HG02870 (cell line): ENCODE measurements around the gene MAP7D1.
A peak's percentile ranks its signal among the peaks of the same experiment; 100 is the strongest.

Source experiments
- ATAC-seq: cut with Tn5 transposase; IDR thresholded peaks from one replicate; pipeline ENCODE4 v1.9.1; 2021; ENCODE audit warnings: mild to moderate bottlenecking, moderate library complexity; ENCODE audit not compliant: unreplicated experiment

MAP7D1 gene

DNA sequence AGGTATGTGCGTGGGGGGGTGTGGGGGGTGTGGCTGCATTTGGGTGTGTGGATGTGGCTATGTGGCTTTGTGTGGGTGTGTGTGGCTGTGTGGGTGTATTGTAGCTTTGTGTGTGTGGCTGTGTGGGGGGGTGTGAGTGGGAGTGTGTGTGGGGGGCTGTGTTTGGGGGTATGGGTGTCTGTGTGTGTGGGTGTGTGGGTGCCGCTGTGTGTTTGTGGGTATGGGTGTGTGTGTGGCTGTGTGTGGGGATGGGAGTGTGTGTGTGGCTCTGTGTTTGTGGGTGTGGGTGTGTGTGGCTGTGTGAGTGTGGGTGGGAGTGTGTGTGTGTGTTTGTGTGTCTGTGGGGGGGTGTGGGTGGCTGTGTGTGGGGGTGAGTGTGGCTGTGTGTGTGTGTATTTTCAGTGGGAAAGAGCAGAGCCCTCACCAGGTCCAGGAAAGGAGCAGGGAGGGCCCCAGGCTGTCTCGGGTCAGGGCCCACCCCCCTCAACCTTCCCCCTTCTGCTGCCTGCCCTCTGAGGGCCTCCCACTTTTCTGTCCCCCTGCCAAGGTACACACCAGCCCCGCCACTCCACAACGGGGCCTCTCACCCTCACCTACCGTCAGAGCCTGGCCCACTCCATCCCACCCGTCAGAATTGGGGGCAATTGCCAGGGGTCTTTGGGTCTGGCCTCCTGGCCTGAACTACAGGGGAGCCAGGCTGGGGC, 29.0 kb upstream of the MAP7D1 start:
- no peak for ATAC-seq

DNA sequence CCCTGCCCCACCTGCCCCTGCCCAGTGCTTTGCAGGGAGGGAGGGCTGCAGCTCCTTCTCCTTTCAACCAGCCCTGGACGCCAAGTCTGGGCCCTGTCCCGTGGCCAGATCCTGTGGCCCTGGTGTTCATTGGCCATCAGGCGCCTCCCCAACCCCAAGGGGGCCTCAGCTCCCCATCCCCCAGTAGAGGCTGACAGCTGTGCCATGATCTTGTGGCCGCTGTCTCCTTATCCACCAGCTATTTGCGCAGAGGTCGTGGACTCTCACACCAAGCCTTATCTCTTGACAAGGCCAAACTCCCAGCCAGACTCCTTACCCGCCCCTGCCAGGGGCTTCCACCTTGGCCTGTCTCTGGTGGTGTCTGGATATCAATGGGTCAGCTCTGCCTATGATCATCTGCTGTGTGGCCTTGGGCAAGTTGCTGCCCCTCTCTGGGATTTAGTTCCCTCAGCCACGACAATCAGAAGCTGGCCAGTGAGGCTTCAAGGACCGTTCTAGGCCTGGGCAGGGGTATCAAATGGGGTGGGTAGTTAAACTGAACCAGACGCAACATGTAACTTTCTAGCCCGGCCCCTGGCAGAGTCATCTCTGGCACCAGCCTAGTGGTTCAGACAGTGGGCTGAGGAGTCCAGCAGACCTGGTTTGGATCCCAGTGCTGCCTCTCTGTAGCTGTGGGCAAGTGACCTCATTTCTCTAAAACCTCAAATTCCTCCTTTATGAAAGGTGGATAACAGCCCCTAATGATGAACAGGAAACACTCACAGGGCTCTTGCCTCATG, 27.6 kb upstream of the MAP7D1 start:
- no peak for ATAC-seq

GRCh38 chr1:36128905-36129206, 27.1 kb upstream of the MAP7D1 start:
- no peak for ATAC-seq

GRCh38 chr1:36132029-36132428, 23.9 kb upstream of the MAP7D1 start:
- ATAC-seq: no peak

GRCh38 chr1:36133484-36133883, 22.5 kb upstream of the MAP7D1 start:
- no peak for ATAC-seq

GRCh38 chr1:36134031-36134430, 21.9 kb upstream of the MAP7D1 start:
- no peak for ATAC-seq

DNA sequence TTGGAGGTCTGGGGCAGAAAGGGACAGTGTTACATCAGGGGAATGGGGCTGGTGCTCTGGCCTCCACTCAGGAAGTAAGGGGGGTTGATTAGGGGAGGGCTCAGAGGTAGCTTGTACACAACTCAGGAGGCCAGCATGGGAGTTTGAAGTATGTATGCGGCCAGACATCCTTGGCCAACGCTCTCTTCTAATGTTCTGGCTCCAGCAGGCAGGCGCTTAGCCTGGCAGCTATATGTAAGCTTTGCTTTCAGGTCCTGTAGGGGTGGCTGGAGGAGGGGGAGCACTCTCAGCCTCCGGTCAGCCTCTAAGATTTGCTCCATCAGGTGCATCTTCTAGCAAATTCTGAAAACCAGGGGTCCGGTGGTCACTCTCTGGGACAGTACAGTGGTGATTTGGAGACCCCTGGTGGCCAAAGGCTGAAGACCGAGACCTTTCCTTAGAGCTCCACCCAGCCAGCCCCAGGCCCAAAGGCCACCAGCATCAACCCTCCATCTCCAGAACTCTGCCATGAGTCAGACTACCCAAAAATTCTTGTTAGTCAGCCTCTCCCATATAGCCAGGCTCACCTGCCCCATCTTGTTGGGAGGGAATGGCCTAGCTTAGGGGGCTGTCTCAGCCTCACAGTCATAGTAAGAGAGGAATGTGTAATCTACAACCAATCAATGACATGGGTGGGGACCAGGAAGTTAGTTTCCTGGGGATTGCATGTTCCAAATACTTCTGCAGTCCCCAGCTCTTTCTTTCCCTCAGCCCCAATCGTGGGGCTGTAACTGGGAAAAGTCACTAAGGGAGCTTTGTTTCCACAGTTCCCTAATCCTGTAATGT, 21.2 kb upstream of the MAP7D1 start:
- no peak for ATAC-seq

- ATAC-seq: no peak
Measured at GRCh38 chr1:36135330-36135667, 20.7 kb upstream of the MAP7D1 start.

GRCh38 chr1:36135796-36136195, 20.2 kb upstream of the MAP7D1 start:
- no peak for ATAC-seq

GRCh38 chr1:36136535-36136934, 19.4 kb upstream of the MAP7D1 start:
- ATAC-seq: no peak

DNA sequence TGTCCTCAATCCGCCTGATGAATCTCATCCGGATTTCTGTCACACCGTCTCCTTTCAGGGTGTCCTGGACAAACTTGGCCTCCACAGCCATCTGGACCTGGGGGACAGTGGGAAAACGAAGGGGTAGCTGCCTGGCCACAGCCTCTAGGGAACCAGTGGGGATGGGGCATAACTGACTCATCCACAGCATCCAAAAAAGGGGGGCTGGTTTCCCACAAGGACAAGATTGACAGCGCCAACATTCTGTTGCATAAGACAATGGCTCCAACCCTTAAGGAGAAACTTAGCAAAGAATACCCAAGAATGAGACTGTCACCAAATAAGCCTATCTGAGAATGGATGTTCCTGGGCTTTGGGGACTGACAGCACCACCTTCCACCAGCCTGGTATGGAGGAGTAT, 18.7 kb upstream of the MAP7D1 start:
- no peak for ATAC-seq

DNA sequence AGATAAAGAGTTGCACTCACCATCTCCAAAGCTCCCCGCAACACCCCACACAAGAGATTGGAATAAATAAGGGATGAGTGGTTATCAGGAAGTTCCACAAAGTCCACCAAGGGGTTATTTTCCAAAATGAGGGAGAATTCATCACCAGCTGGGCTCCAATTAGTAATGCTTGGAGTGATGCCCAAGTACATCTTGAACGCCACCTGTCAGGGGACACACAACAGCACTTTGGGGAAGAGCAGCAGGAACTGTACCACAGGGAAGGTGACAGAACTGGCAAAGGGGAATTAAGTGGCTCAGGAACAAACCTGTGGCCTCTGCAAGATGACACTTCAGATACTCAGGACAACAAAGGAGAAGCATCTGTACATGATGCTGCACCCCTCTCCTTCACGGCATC, 18.2 kb upstream of the MAP7D1 start:
- no peak for ATAC-seq

DNA sequence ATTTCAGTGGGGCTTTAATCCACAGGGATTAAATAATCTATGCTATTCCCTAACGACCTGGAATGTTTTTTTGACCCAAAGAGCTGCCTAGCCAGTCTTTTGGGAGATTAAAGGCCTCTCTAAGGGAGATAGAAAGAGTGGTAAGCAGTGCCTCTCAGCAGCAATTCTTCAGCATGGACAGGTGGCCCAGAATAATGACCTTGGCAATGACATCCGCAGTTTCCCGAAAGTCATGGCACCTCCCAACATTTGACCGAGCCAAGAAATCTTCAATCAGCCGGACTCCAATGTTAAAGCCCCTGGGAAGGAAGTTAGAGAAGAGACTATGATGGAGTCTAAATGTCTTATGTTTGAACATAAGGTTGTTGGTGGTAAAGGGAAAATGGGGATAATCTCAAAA, 16.4 kb upstream of the MAP7D1 start:
- ATAC-seq: no peak

DNA sequence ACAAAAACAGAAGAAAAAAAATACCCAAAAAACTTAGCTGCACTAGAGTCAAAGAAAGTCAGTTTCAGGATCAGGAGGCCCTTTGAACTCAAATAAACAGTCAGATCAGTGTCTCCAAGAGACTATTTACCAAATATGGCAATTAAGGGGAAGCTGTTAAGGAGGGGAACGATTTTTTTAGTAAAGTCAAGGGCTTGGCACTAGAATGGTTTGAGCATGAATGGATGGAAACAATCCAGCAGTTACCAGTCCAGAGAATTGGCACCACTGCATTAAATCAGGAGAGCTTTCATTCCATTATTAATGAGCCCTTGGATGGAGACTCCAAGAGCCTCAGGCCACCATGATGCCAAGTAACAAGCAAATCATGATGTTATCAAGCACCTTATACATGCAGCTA, 13.8 kb upstream of the MAP7D1 start:
- no peak for ATAC-seq

DNA sequence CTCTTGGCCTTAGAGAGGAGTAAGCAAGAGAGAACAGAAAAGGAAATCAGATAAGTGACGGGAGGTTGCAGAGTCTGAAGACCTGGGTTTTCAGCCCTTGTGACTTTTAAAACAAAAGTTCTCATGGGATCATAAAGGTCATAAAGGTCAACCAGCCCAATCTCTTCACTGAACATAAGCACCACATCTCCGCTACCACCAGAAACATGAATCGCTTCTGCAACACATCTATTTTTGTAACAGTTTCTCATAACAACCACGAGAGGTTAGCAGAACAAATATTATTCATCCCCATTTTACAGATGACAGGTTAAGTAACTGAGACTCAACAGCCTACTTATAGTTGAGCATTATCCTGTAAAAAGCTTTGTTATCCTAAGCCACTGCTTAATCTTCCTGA, 12.5 kb upstream of the MAP7D1 start:
- no peak for ATAC-seq

DNA sequence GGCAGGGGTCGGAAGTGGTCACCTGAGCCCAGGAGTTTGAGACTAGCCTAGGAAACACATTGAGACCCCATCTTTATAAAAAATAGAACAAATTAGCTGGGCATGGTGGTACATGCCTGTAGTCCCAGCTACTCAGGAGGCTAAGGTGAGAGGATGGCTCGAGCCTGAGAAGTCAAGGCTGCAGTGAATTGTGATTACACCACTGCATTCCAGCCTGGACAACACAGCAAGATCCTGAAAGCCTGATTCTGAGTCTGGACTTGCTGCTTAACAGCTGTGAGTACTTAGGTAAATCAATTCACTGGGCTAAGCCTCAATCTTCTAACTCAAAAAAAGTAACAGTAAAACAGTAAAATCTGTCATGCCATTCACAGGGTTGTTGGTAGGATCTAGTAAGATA, 11.5 kb upstream of the MAP7D1 start:
- no peak for ATAC-seq

DNA sequence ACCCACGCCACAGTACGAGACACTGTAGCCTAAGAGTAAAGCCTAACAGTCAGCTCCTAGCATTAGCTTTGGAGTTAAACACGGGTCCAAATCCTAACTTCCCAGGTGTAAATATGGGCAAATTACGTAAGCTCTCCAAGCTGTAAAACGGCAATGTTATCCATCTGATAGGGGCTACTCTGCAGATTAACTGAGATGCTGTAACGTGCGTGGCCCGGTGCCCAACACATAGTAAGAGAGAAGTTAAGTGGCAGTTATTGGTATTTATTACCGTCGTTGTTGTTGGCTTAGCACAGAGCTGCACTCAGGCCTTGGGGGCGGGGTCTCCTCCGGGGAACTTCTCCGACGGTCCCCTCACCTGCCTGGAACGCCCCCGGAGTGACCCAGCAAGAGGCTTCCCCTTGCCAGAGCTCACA, 7.1 kb upstream of the MAP7D1 start:
- ATAC-seq: no peak

GRCh38 chr1:36149237-36149972, 6.6 kb upstream of the MAP7D1 start, which contains the start of gene TRAPPC3:
Gene TRAPPC3 (minus strand): TSS chr1:36149486. CDS start chr1:36149378, 108 bp downstream.
- ATAC-seq: peak; percentile 89

DNA sequence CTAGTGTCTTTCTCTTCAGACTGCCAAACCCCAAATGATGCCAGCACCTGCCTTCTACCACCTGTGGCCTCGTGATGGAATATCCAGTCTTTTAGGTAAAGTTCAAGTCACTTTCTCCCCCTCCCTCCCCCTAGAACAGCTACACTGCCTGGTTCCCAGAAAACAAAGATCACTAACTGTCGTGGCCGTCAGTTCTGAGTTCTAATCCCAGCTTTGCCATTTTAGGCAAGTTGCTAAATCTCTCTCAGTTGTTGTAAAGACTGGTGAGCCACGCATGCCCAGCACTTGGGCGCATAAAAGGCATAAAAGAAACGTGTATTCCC, 6.0 kb upstream of the MAP7D1 start:
- no peak for ATAC-seq

DNA sequence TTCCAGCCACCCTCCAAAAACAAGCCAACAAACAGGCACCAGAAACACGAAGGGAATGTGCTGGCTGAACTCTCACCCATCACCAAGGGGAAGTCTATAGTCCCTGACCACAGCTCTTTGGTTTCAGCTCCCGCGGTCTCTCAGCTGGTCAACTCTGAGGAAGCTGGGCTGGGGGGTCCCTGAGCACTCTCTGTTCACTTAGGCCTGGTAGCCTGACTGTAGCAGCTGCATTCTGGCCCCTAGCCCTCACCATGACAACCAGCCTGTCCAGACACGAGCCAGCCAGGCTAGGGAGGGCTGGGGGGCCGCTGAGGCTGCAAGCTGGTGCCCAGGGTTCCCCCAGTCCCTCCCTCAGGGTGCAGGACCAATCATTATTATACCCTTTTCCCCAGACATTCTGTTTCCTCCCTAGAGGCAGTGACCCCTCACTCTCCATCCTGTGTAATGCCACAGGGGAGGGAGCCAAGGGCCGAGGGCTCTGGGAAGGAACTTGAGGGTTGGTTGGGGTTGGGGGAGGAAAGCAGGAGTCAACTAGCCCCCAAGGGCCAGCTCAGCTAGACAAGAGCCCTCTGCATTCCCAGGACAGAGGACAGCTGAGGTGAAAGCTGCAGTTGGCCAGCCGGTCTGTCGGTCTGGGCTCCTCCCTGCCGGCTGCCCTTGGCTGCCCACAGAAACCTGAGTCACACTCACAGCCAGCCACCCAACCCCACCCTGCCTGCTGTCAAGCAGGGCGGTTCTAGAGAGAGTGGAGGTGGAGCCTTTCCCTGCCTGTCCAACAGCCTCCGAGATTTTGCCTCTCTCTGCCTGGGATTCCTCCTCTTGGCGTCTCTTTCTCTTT, 5.4 kb upstream of the MAP7D1 start:
- peak; percentile 38 for ATAC-seq
